Activated CD8-positive, alpha-beta T cell treated with anti-CD3 and anti-CD28 coated beads, Interleukin-2, amount 10 ng/mL, durations not matched to agents 7 days and 5 days (primary cell): ENCODE data around the gene NUDT3. TPM values are rescaled to one million over a fixed set of nuclear protein-coding genes. Genes with fewer than 3 reads are reported as not detected.

Experiments
- ATAC-seq: fragments of 150-1000 bp; cut with Tn5 transposase; one replicate; pipeline ENCODE4 v1.10.0; 2021; ENCODE audit warnings: moderate library complexity
- CTCF ChIA-PET: fragments of 350-600 bp; sonication (Branson Sonifier 250); formaldehyde crosslinking; loops from one replicate; lab custom pipeline; 2021; ENCODE audit warnings: antibody characterized with exemption; lab: Charles Lee
- POLR2A ChIA-PET: fragments of 350-600 bp; sonication (Branson Sonifier 250); formaldehyde crosslinking; loops from one replicate; lab custom pipeline; 2021; ENCODE audit warnings: antibody characterized with exemption; lab: Charles Lee
- DNase-seq: peaks from one replicate; pipeline ENCODE4 v3.0.0-alpha.2; 2020
- H3K27ac Mint-ChIP-seq: one replicate; pipeline ENCODE4 v1.8.0; 2021; ENCODE audit warnings: mild to moderate bottlenecking, mixed read lengths
- H3K27me3 Mint-ChIP-seq: one replicate; pipeline ENCODE4 v1.8.0; 2021; ENCODE audit warnings: low read depth, mixed read lengths
- H3K36me3 Mint-ChIP-seq: one replicate; pipeline ENCODE4 v1.8.0; 2021; ENCODE audit warnings: low read depth, mixed read lengths
- H3K4me1 Mint-ChIP-seq: one replicate; pipeline ENCODE4 v1.8.0; 2021; ENCODE audit warnings: low read depth, mixed read lengths
- H3K4me3 Mint-ChIP-seq: one replicate; pipeline ENCODE4 v1.8.0; 2021; ENCODE audit warnings: mild to moderate bottlenecking, mixed read lengths
- H3K9me3 Mint-ChIP-seq: one replicate; pipeline ENCODE4 v1.8.0; 2022; ENCODE audit warnings: mixed read lengths; ENCODE audit not compliant: insufficient read depth
- total RNA-seq, 2 experiments: library from RNA; stranded (reverse); gene quantifications; one replicate each; pipeline ENCODE4 v1.2.3, GENCODE V29; 2021

The NUDT3 gene
- total RNA-seq, 2 experiments from 2014 or later, result 13.1 to 13.8 TPM

GRCh38 chr6:34300332-34300751 lies 92.1 kb downstream of the NUDT3 start:
- Mint-ChIP-seq H3K4me1 (peaks cover 21% of the 10 kb centered on the region), H3K27ac (no peak overlapping the region), H3K9me3 (no peaks in the 10 kb centered on the region), H3K4me3 (no peak overlapping the region), H3K36me3 (peaks cover 5% of the 10 kb centered on the region), H3K27me3 (no peaks in the 10 kb centered on the region)
- POLR2A ChIA-PET, result no interaction called here
- no peak for ATAC-seq
- CTCF ChIA-PET, result interaction anchor here (1.3 to 1.7 kb wide), 2 partner anchors 51 to 115 kb away, joined by 5 to 8 read pairs; partner anchors contain the start of gene SMIM29
- DNase-seq, result no peak

- peaks cover 7% of the 10 kb centered on the region for H3K36me3 Mint-ChIP-seq
- POLR2A ChIA-PET, result no interaction called here
Observed at GRCh38 chr6:34298941-34299340, 93.5 kb downstream of the NUDT3 start.

GRCh38 chr6:34295721-34296120 lies 96.7 kb downstream of the NUDT3 start:
- Mint-ChIP-seq H3K36me3 (peaks cover 19% of the 10 kb centered on the region), H3K27me3 (no peaks in the 10 kb centered on the region), H3K27ac (peak overlapping the region; percentile 67), H3K4me3 (peak overlapping the region; percentile 10), H3K4me1 (peaks cover 21% of the 10 kb centered on the region), H3K9me3 (no peaks in the 10 kb centered on the region)
- POLR2A ChIA-PET, result no interaction called here
- DNase-seq (peak; percentile 37), ATAC-seq (peak; percentile 81)
- CTCF ChIA-PET, result interaction anchor here (0.9 to 1.4 kb wide), 3 partner anchors 13 to 119 kb away, joined by 3 to 5 read pairs (median 5); no protein-coding TSS in a partner anchor

More at GRCh38 chr6:34298941-34299340, 93.5 kb downstream of the NUDT3 start:
- no peak overlapping the region for H3K27ac Mint-ChIP-seq
- DNase-seq (no peak), ATAC-seq (no peak)
- no peak overlapping the region for H3K4me3 Mint-ChIP-seq
- peaks cover 21% of the 10 kb centered on the region for H3K4me1 Mint-ChIP-seq
- CTCF ChIA-PET, result no interaction called here
- no peaks in the 10 kb centered on the region for H3K9me3 Mint-ChIP-seq
- H3K27me3 Mint-ChIP-seq, result no peaks in the 10 kb centered on the region

GRCh38 chr6:34292954-34293353 lies 99.5 kb downstream of the NUDT3 start:
- ATAC-seq, result no peak
- Mint-ChIP-seq H3K27ac (peak overlapping the region; percentile 3), H3K9me3 (no peaks in the 10 kb centered on the region), H3K27me3 (no peaks in the 10 kb centered on the region), H3K4me3 (no peak overlapping the region), H3K36me3 (peaks cover 30% of the 10 kb centered on the region), H3K4me1 (peaks cover 32% of the 10 kb centered on the region)
- no peak for DNase-seq
- CTCF ChIA-PET, result interaction anchor here (1.4 kb wide), 1 partner anchor 97 kb away, joined by 4 read pairs; no protein-coding TSS in a partner anchor
- POLR2A ChIA-PET, result no interaction called here

GRCh38 chr6:34289137-34289536 lies 103.3 kb downstream of the NUDT3 start:
- Mint-ChIP-seq H3K27me3 (no peaks in the 10 kb centered on the region), H3K36me3 (peaks cover 39% of the 10 kb centered on the region), H3K27ac (peak overlapping the region; percentile 82), H3K9me3 (no peaks in the 10 kb centered on the region), H3K4me3 (no peak overlapping the region), H3K4me1 (peaks cover 29% of the 10 kb centered on the region)
- ATAC-seq (no peak), DNase-seq (no peak)
- POLR2A ChIA-PET, result interaction anchor here (0.6 kb wide), 2 partner anchors 12 to 24 kb away, joined by 3 read pairs; no protein-coding TSS in a partner anchor
- CTCF ChIA-PET, result interaction anchor here (0.6 to 1.6 kb wide), 4 partner anchors 40 to 266 kb away, joined by 3 to 8 read pairs (median 4); no protein-coding TSS in a partner anchor

- ChIA-PET POLR2A (interaction anchor here (0.6 kb wide), 1 partner anchor 24 kb away, joined by 3 read pairs; no protein-coding TSS in a partner anchor), CTCF (interaction anchor here (0.6 to 1.6 kb wide), 4 partner anchors 39 to 267 kb away, joined by 3 to 8 read pairs (median 4); no protein-coding TSS in a partner anchor)
- Mint-ChIP-seq H3K9me3 (no peaks in the 10 kb centered on the region), H3K27me3 (no peaks in the 10 kb centered on the region), H3K4me3 (peak overlapping the region; percentile 22), H3K27ac (peak overlapping the region; percentile 82), H3K4me1 (peaks cover 29% of the 10 kb centered on the region), H3K36me3 (peaks cover 39% of the 10 kb centered on the region)
- ATAC-seq, result peak; percentile 71
- peak; percentile 52 for DNase-seq
Observed at GRCh38 chr6:34288581-34288980, 103.9 kb downstream of the NUDT3 start.

GRCh38 chr6:34285448-34286164 lies 106.9 kb downstream of the NUDT3 start:
- H3K4me3 Mint-ChIP-seq, result no peak overlapping the region
- no peaks in the 10 kb centered on the region for H3K27me3 Mint-ChIP-seq
- H3K4me1 Mint-ChIP-seq, result peaks cover 29% of the 10 kb centered on the region
- no peaks in the 10 kb centered on the region for H3K9me3 Mint-ChIP-seq
- ATAC-seq (no peak), DNase-seq (no peak)
- no peak overlapping the region for H3K27ac Mint-ChIP-seq
- POLR2A ChIA-PET, result no interaction called here
- CTCF ChIA-PET, result no interaction called here
- peaks cover 31% of the 10 kb centered on the region for H3K36me3 Mint-ChIP-seq

GRCh38 chr6:34284563-34285447 lies 107.7 kb downstream of the NUDT3 start:
- Mint-ChIP-seq H3K4me3 (no peak overlapping the region), H3K27me3 (no peaks in the 10 kb centered on the region), H3K36me3 (peaks cover 31% of the 10 kb centered on the region), H3K27ac (peak overlapping the region; percentile 43), H3K9me3 (no peaks in the 10 kb centered on the region), H3K4me1 (peaks cover 26% of the 10 kb centered on the region)
- ChIA-PET POLR2A (no interaction called here), CTCF (no interaction called here)
- no peak for DNase-seq
- ATAC-seq, result no peak

- H3K36me3 Mint-ChIP-seq, result peaks cover 17% of the 10 kb centered on the region
- CTCF ChIA-PET, result interaction anchor here (1.5 to 1.6 kb wide), 2 partner anchors 14 to 32 kb away, joined by 3 to 5 read pairs; no protein-coding TSS in a partner anchor
Observed at GRCh38 chr6:34281702-34282334, 110.7 kb downstream of the NUDT3 start.

GRCh38 chr6:34280216-34280615 lies 112.3 kb downstream of the NUDT3 start:
- H3K27me3 Mint-ChIP-seq, result no peaks in the 10 kb centered on the region
- ATAC-seq, result no peak
- peaks cover 11% of the 10 kb centered on the region for H3K4me1 Mint-ChIP-seq
- ChIA-PET CTCF (interaction anchor here (1.7 kb wide), 1 partner anchor 31 kb away, joined by 5 read pairs; the partner anchor contains the start of gene SMIM29), POLR2A (no interaction called here)
- H3K36me3 Mint-ChIP-seq, result peaks cover 11% of the 10 kb centered on the region
- H3K27ac Mint-ChIP-seq, result no peak overlapping the region
- H3K4me3 Mint-ChIP-seq, result no peak overlapping the region
- no peaks in the 10 kb centered on the region for H3K9me3 Mint-ChIP-seq
- no peak for DNase-seq

More at GRCh38 chr6:34281702-34282334, 110.7 kb downstream of the NUDT3 start:
- Mint-ChIP-seq H3K27me3 (no peaks in the 10 kb centered on the region), H3K4me3 (no peak overlapping the region), H3K9me3 (no peaks in the 10 kb centered on the region), H3K27ac (no peak overlapping the region), H3K4me1 (peaks cover 11% of the 10 kb centered on the region)
- no peak for ATAC-seq
- no peak for DNase-seq
- POLR2A ChIA-PET, result interaction anchor here (0.6 kb wide), 1 partner anchor 67 kb away, joined by 4 read pairs; no protein-coding TSS in a partner anchor

- Mint-ChIP-seq H3K36me3 (peaks cover 4% of the 10 kb centered on the region), H3K27me3 (no peaks in the 10 kb centered on the region), H3K4me1 (peaks cover 3% of the 10 kb centered on the region), H3K27ac (no peak overlapping the region), H3K9me3 (no peaks in the 10 kb centered on the region), H3K4me3 (no peak overlapping the region)
- ChIA-PET CTCF (interaction anchor here (0.6 kb wide), 1 partner anchor 49 kb away, joined by 3 read pairs; no protein-coding TSS in a partner anchor), POLR2A (no interaction called here)
- DNase-seq (no peak), ATAC-seq (no peak)
Observed at GRCh38 chr6:34278833-34279232, 113.6 kb downstream of the NUDT3 start.
